ENCODE results near the gene ATXN7L1. TPM values are rescaled to one million over a fixed set of nuclear protein-coding genes. Genes with fewer than 3 reads are reported as not detected.

ATXN7L1 gene
- total RNA-seq, 1 donor from 2014 or later, result 2.3 TPM

DNA sequence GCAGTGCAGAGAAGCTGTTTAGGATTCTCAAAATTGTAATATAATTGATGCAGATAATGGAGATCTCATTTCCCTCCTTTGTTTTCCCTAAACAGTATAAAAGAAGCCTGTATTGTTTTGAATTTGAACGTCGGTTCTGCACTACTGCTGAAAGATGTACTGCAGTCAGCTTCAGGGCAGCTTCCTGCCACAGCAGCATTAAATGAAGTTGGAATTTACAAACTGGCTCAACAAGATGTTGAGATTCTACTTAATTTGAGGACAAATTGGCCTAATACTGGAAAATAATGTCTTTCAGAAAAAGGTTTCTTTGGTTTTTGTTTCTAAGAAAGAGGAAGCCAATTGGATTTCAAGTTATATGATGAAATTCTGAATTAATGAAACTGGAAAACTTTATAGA lies 309.4 kb downstream of the ATXN7L1 start:
- TF ChIP-seq, protein P1, sequence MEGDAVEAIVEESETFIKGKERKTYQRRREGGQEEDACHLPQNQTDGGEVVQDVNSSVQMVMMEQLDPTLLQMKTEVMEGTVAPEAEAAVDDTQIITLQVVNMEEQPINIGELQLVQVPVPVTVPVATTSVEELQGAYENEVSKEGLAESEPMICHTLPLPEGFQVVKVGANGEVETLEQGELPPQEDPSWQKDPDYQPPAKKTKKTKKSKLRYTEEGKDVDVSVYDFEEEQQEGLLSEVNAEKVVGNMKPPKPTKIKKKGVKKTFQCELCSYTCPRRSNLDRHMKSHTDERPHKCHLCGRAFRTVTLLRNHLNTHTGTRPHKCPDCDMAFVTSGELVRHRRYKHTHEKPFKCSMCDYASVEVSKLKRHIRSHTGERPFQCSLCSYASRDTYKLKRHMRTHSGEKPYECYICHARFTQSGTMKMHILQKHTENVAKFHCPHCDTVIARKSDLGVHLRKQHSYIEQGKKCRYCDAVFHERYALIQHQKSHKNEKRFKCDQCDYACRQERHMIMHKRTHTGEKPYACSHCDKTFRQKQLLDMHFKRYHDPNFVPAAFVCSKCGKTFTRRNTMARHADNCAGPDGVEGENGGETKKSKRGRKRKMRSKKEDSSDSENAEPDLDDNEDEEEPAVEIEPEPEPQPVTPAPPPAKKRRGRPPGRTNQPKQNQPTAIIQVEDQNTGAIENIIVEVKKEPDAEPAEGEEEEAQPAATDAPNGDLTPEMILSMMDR (conservative IDR thresholded peaks at IDR 0.05; ENCODE audit: low read depth, low read length), result no peak
- DNase-seq (ENCODE audit: low read depth), result no peak

DNA sequence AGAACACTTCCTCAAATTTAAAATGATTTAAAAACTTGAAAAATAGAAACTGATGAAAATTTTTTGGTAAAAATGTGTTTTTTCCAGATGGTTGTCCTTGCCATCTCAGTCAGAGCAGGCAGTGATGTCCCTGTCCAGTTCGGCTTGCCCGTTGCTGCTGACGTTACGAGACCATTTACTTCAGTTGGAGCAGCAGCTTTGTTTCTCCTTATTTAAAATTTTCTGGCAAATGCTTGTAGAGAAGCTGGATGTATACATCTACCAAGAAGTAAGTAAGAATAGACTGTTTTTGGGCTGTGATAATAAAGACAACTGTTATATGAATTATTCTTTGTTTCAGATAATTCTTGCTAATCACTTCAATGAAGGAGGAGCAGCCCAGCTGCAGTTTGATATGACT lies 311.2 kb downstream of the ATXN7L1 start:
- no peak for DNase-seq (ENCODE audit: low read depth)
- H3K4me3 ChIP-seq (ENCODE audit: low read depth, low read length), result no peak overlapping the region
- TF ChIP-seq, protein P1 (conservative IDR thresholded peaks at IDR 0.05; ENCODE audit: low read depth, low read length), result no peak

More for the DNA sequence above, 309.4 kb downstream of the ATXN7L1 start:
- H3K4me3 ChIP-seq (ENCODE audit: low read depth, low read length), result no peak overlapping the region

DNA sequence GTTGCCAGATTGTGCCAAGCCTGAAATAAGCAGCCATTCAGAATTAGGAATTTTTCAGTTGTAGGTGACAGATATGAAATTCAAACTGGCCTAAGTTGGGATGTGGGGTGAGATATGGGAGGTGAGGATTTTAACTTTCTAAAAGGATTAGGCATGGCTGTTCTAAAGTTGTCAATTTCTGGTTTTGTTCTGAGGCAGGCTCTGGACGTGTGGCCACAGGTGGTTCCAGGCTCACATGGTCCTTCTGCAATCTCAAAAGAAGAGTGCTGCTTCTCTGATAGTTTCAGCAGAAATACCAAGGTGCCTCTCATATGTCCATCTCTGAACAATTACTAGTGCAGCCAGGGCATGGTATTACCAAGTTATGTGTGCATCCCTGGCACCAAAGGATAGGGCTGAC lies 316.5 kb downstream of the ATXN7L1 start:
- H3K4me3 ChIP-seq (ENCODE audit: low read depth, low read length), result no peak overlapping the region
- TF ChIP-seq, protein P1 (conservative IDR thresholded peaks at IDR 0.05; ENCODE audit: low read depth, low read length), result no peak
- no peak for DNase-seq (ENCODE audit: low read depth)

Other genes with a start within 250 kb of the ATXN7L1 start
- gene CDHR3, start 86.7 kb upstream of the ATXN7L1 start, total RNA-seq, result 0.17 and 0.80 TPM in 2 replicates
- 62.2 and 64.5 TPM in 2 replicates for gene SYPL1, start 235.7 kb upstream of the ATXN7L1 start, total RNA-seq

Data from epithelial cell of proximal tubule (primary cell).